ENCODE data around the gene KRT40. TPM values are rescaled to one million over a fixed set of nuclear protein-coding genes. Genes with fewer than 3 reads are reported as not detected.

The KRT40 gene
- total RNA-seq, 1 donor from 2014 or later = not detected

- intact Hi-C loops (cut with micrococcal nuclease) = no loop called here
Observed at GRCh38 chr17:40997361-40997760, 13.2 kb upstream of the KRT40 start.

GRCh38 chr17:40996829-40997228 is 12.7 kb upstream of the KRT40 start:
- intact Hi-C loops (cut with micrococcal nuclease) = no loop called here

GRCh38 chr17:40995116-40995515 is 11.0 kb upstream of the KRT40 start:
- intact Hi-C loops (cut with micrococcal nuclease) = no loop called here

GRCh38 chr17:40993839-40994238 is 9.7 kb upstream of the KRT40 start, which contains the start of gene KRTAP3-3:
Gene KRTAP3-3, minus strand, starts transcription at chr17:40994164. Its CDS starts 67 bp downstream, at chr17:40994097.
- intact Hi-C loops (cut with micrococcal nuclease) = no loop called here

GRCh38 chr17:40993084-40993483 is 9.0 kb upstream of the KRT40 start:
- intact Hi-C loops (cut with micrococcal nuclease) = no loop called here

GRCh38 chr17:40992666-40993065 is 8.5 kb upstream of the KRT40 start:
- intact Hi-C loops (cut with micrococcal nuclease) = no loop called here

GRCh38 chr17:40986920-40987319 is 2.8 kb upstream of the KRT40 start:
- intact Hi-C loops (cut with micrococcal nuclease) = no loop called here

- intact Hi-C loops (cut with micrococcal nuclease) = no loop called here
Observed at GRCh38 chr17:40981115-40981514, 3.0 kb downstream of the KRT40 start.

- intact Hi-C loops (cut with micrococcal nuclease) = no loop called here
Observed at GRCh38 chr17:40980596-40980995, 3.5 kb downstream of the KRT40 start.

- intact Hi-C loops (cut with micrococcal nuclease) = no loop called here
Observed at GRCh38 chr17:40980117-40980516, 4.0 kb downstream of the KRT40 start.

GRCh38 chr17:40978575-40979151 is 5.5 kb downstream of the KRT40 start:
- intact Hi-C loops (cut with micrococcal nuclease) = no loop called here

GRCh38 chr17:40975516-40975915 is 8.6 kb downstream of the KRT40 start:
- intact Hi-C loops (cut with micrococcal nuclease) = no loop called here

- intact Hi-C loops (cut with micrococcal nuclease) = no loop called here
Observed at GRCh38 chr17:40974366-40974765, 9.8 kb downstream of the KRT40 start.

- intact Hi-C loops (cut with micrococcal nuclease) = no loop called here
Observed at GRCh38 chr17:40967582-40967981, 16.5 kb downstream of the KRT40 start.

- intact Hi-C loops (cut with micrococcal nuclease) = no loop called here
Observed at GRCh38 chr17:40966848-40967247, 17.3 kb downstream of the KRT40 start, which contains the start of gene KRT39. Gene KRT39, minus strand, starts transcription at chr17:40966948. Its CDS starts 92 bp downstream, at chr17:40966856.

GRCh38 chr17:40963838-40964237 is 20.3 kb downstream of the KRT40 start:
- intact Hi-C loops (cut with micrococcal nuclease) = no loop called here

GRCh38 chr17:40962059-40962561 is 22.0 kb downstream of the KRT40 start:
- intact Hi-C loops (cut with micrococcal nuclease) = no loop called here

- intact Hi-C loops (cut with micrococcal nuclease) = no loop called here
Observed at GRCh38 chr17:40961591-40961990, 22.5 kb downstream of the KRT40 start.

- intact Hi-C loops (cut with micrococcal nuclease) = no loop called here
Observed at GRCh38 chr17:40960144-40960543, 24.0 kb downstream of the KRT40 start.

- intact Hi-C loops (cut with micrococcal nuclease) = no loop called here
Observed at GRCh38 chr17:40958086-40958953, 25.8 kb downstream of the KRT40 start.

- intact Hi-C loops (cut with micrococcal nuclease) = no loop called here
Observed at GRCh38 chr17:40956401-40957254, 27.5 kb downstream of the KRT40 start.
